Measurements from ENCODE around the gene TEPSIN.

GRCh38 chr17:81270279-81270678, 31.4 kb upstream of the TEPSIN start:
- no peak for TF ChIP-seq CTCF (IDR thresholded peaks at IDR 0.05)
- TF ChIP-seq POLR2A (IDR thresholded peaks at IDR 0.05; ENCODE audit: low read depth): no peak
- no peak for TF ChIP-seq EP300 (IDR thresholded peaks at IDR 0.05)

Data from esophagus muscularis mucosa (tissue), 4 donors.